ENCODE data around the gene LHPP. TPM values are rescaled to one million over a fixed set of nuclear protein-coding genes. Genes with fewer than 3 reads are reported as not detected.

The LHPP gene
- total and polyA plus RNA-seq, 2 experiments from 2014 or later, result 27.4 to 40.2 TPM

GRCh38 chr10:124605856-124606812, 144.5 kb downstream of the LHPP start:
- Mint-ChIP-seq H3K36me3 (ENCODE audit: low read depth) (no peaks in the 10 kb centered on the region), H3K27me3 (ENCODE audit: insufficient read depth, low read depth, poor library complexity) (peaks cover 11% of the 10 kb centered on the region), H3K27ac (no peak overlapping the region), H3K9me3 (no peaks in the 10 kb centered on the region), H3K4me3 (no peak overlapping the region), H3K4me1 (0 out of 3 replicates have a peak, but pooled peaks cover 3% of the 10 kb centered on the region)
- H2AFZ ChIP-seq, result no peak overlapping the region
- no peak for ATAC-seq
- no peak overlapping the region for H3K4me3 ChIP-seq
- H3K9me2 ChIP-seq (ENCODE audit: insufficient read depth), result no peaks in the 10 kb centered on the region
- H3K27me3 ChIP-seq (ENCODE audit: insufficient read depth), result no peaks in the 10 kb centered on the region
- no peaks in the 10 kb centered on the region for H3F3A ChIP-seq (replicated peaks; ENCODE audit: low read depth)
- no peaks in the 10 kb centered on the region for H4K20me1 ChIP-seq (replicated peaks; ENCODE audit: insufficient read depth)
- no peak overlapping the region for H3K27ac ChIP-seq (ENCODE audit: low read depth)
- H3K36me3 ChIP-seq (ENCODE audit: insufficient read depth), result no peaks in the 10 kb centered on the region
- H3K4me1 ChIP-seq (ENCODE audit: insufficient read depth), result no peaks in the 10 kb centered on the region
- no peaks in the 10 kb centered on the region for H3K79me2 ChIP-seq (replicated peaks; ENCODE audit: insufficient read depth)
- DNase-seq (ENCODE audit: low spot score), result no peak
- no peak overlapping the region for H3K4me2 ChIP-seq
- no peak for TF ChIP-seq ZNF462 (CRISPR knock-in tag; IDR thresholded peaks at IDR 0.05)
- no peak for TF ChIP-seq NANOG (IDR thresholded peaks at IDR 0.05; ENCODE audit: borderline replicate concordance)
- no peak for TF ChIP-seq POLR2AphosphoS5 (IDR thresholded peaks at IDR 0.05; ENCODE audit: low read depth)
- no peak for TF ChIP-seq ETS1 (IDR thresholded peaks at IDR 0.05)
- TF ChIP-seq CREB1 (CRISPR knock-in tag; IDR thresholded peaks at IDR 0.05; ENCODE audit: low read depth), result no peak
- no peak for TF ChIP-seq STAT1 (IDR thresholded peaks at IDR 0.05; ENCODE audit: unreplicated experiment)
- no peak for TF ChIP-seq EZH2phosphoT487 (IDR thresholded peaks at IDR 0.05; ENCODE audit: unreplicated experiment)
- TF ChIP-seq EZH2 (IDR thresholded peaks at IDR 0.05; ENCODE audit: low read depth, unreplicated experiment), result no peak
- no peak for TF ChIP-seq ZNF331 (CRISPR knock-in tag; IDR thresholded peaks at IDR 0.05; ENCODE audit: low read depth)
- no peak for TF ChIP-seq CTCF (conservative IDR thresholded peaks at IDR 0.05; ENCODE audit: low read depth in 2 of 2)
- no peak for TF ChIP-seq ZNF114 (CRISPR knock-in tag; IDR thresholded peaks at IDR 0.05)
- TF ChIP-seq JUNB (IDR thresholded peaks at IDR 0.05; ENCODE audit: unreplicated experiment), result no peak
- TF ChIP-seq REST (IDR thresholded peaks at IDR 0.05; ENCODE audit: unreplicated experiment), result no peak

Data from GM23338 (cell line).